Osteocyte (in vitro differentiated cells): ENCODE results near the gene UBQLNL. TPM values are rescaled to one million over a fixed set of nuclear protein-coding genes. Genes with fewer than 3 reads are reported as not detected.

ENCODE experiments used
- DNase-seq: peaks from one replicate; pipeline ENCODE4 v3.0.0; 2021; ENCODE audit warnings: mixed read lengths; ENCODE audit not compliant: unreplicated experiment; ENCODE audit errors: extremely low spot score
- H3K27ac Mint-ChIP-seq: one replicate; pipeline ENCODE4 v1.8.0; 2021; ENCODE audit warnings: mild to moderate bottlenecking, mixed read lengths; ENCODE audit not compliant: unreplicated experiment
- H3K27me3 Mint-ChIP-seq: one replicate; pipeline ENCODE4 v1.8.0; 2021; ENCODE audit warnings: mixed read lengths; ENCODE audit not compliant: unreplicated experiment
- H3K36me3 Mint-ChIP-seq: one replicate; pipeline ENCODE4 v1.8.0; 2021; ENCODE audit warnings: mixed read lengths; ENCODE audit not compliant: unreplicated experiment
- H3K4me1 Mint-ChIP-seq: one replicate; pipeline ENCODE4 v1.8.0; 2021; ENCODE audit warnings: mixed read lengths; ENCODE audit not compliant: unreplicated experiment
- H3K4me3 Mint-ChIP-seq: one replicate; pipeline ENCODE4 v1.8.0; 2021; ENCODE audit warnings: mild to moderate bottlenecking, moderate library complexity, mixed read lengths; ENCODE audit not compliant: unreplicated experiment
- H3K9me3 Mint-ChIP-seq: one replicate; pipeline ENCODE4 v1.8.0; 2021; ENCODE audit warnings: mixed read lengths; ENCODE audit not compliant: unreplicated experiment
- CTCF ChIP-seq: fragments of 200-600 bp; sonication (generic); IDR thresholded peaks from 2 replicates; pipeline ENCODE4 v1.5.0; 2021; ENCODE audit warnings: antibody characterized with exemption, mild to moderate bottlenecking, moderate library complexity
- total RNA-seq: library from RNA; stranded (reverse); gene quantifications from 2 replicates; pipeline ENCODE4 v1.2.1, GENCODE V29; 2021

Gene UBQLNL
- total RNA-seq, 1 donor from 2014 or later = 0.32 TPM

GRCh38 chr11:5524756-5525155 is 8.3 kb upstream of the UBQLNL start:
- H3K27ac Mint-ChIP-seq = no peak overlapping the region

DNA sequence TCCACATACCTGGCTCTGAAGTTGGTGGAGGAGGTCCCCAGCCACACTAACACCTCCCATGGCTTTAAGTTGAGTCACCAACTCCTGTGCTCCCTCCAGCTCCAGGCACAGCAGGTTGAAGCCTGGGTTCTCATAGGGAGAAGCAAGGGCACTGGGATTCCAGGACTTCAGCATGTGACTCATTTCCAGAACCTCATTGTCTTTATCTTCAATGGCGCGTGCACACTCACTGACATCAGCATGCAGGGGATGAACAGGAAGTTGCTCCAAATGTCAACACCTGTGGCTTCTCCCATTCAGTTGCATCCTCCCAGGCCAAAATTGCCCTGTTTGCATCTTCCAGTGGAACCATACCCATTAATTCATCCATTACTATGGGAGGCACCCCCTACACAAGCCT is 5.8 kb upstream of the UBQLNL start:
- no peaks in the 10 kb centered on the region for H3K36me3 Mint-ChIP-seq
- no peak for TF ChIP-seq CTCF
- H3K27ac Mint-ChIP-seq = no peak overlapping the region
- no peaks in the 10 kb centered on the region for H3K9me3 Mint-ChIP-seq
- DNase-seq = no peak
- H3K4me1 Mint-ChIP-seq = no peaks in the 10 kb centered on the region
- H3K27me3 Mint-ChIP-seq = peaks cover 3% of the 10 kb centered on the region
- no peak overlapping the region for H3K4me3 Mint-ChIP-seq

More at GRCh38 chr11:5524756-5525155, 8.3 kb upstream of the UBQLNL start:
- Mint-ChIP-seq H3K36me3 (no peaks in the 10 kb centered on the region), H3K4me1 (no peaks in the 10 kb centered on the region), H3K27me3 (peaks cover 3% of the 10 kb centered on the region), H3K4me3 (no peak overlapping the region), H3K9me3 (no peaks in the 10 kb centered on the region)
- DNase-seq = no peak
- TF ChIP-seq CTCF = no peak

- Mint-ChIP-seq H3K36me3 (no peaks in the 10 kb centered on the region), H3K27me3 (no peaks in the 10 kb centered on the region), H3K4me3 (no peak overlapping the region), H3K9me3 (no peaks in the 10 kb centered on the region), H3K4me1 (no peaks in the 10 kb centered on the region), H3K27ac (no peak overlapping the region)
- no peak for DNase-seq
- TF ChIP-seq CTCF = no peak
Observed at GRCh38 chr11:5521540-5521939, 5.0 kb upstream of the UBQLNL start.

DNA sequence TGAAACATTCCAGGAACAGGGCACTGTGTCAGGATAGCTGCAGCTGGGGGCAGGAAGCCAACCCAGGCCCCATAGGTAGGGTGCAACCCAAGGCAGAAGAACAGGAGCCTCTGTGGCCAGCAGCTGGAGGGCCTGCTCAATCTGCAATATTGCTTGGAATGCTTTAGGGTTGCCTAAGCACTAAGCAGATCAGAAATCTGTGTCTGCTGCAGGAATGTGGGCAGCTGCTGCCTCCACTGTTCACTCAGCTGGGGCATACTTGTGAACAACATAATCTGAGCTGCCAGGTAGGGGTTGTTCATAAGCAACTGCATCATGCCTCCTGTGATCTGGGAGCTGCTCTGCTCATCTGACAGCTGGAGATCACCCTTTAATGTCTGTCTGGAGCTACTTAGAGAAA is 1.7 kb downstream of the UBQLNL start:
- no peak for DNase-seq
- no peak overlapping the region for H3K27ac Mint-ChIP-seq
- H3K36me3 Mint-ChIP-seq = no peaks in the 10 kb centered on the region

DNA sequence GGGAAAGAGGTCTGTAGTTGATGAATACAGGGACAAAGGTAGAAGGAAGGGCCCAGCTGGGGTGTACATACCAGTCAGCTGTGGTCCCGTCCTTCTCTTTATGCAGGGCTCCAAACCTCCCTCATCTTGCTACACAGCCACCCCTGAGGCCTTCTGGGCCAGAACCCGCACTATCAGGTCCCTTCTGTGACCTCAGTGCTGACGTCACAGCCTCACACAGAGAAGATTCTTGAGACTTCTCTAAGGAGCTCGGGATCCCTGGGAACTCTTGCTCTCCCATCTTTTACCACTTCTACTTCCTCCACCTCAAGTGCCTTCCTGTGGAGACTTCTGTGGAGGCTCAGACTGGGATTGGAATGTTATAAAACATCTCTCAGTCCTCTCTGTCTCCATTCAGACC is 6.7 kb downstream of the UBQLNL start, which contains the start of gene UBQLN3:
UBQLN3 (minus strand) TSS at position 155 of the 400 bp plus-strand sequence. CDS start 399 bp downstream, outside the sequence.
- Mint-ChIP-seq H3K4me1 (no peaks in the 10 kb centered on the region), H3K9me3 (no peaks in the 10 kb centered on the region), H3K27ac (no peak within 1 kb of the TSS), H3K4me3 (no peak within 1 kb of the TSS), H3K36me3 (no peaks in the 10 kb centered on the region), H3K27me3 (peaks cover 18% of the 10 kb centered on the region)
- DNase-seq = no peak
- TF ChIP-seq CTCF = no peak

More for the DNA sequence above, 1.7 kb downstream of the UBQLNL start:
- no peak for TF ChIP-seq CTCF
- H3K4me1 Mint-ChIP-seq = no peaks in the 10 kb centered on the region
- no peak overlapping the region for H3K4me3 Mint-ChIP-seq
- peaks cover 18% of the 10 kb centered on the region for H3K27me3 Mint-ChIP-seq
- H3K9me3 Mint-ChIP-seq = no peaks in the 10 kb centered on the region
